ENCODE results near the gene PAPPA.

Gene PAPPA

DNA sequence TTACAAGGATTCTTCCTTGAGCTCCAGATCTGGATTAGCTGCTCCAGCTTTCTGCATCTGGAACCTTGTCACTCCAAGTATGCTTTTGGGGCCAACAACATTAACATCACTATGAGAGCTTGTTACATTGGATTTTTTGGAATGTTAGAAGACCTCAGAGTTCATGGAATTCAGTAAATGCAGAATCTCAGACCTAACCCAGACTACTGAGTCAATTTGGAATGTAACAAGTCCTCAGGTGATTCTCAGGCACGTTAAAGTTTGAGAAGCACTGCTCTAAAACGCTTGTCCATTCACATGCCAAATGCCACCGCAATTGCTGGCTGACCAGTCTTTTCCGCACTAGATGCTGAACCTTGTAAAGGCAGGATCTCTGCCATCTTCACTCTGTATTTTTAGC, 282.1 kb downstream of the PAPPA start:
- no peak for DNase-seq

GRCh38 chr9:116436121-116436520, 282.5 kb downstream of the PAPPA start:
- DNase-seq = no peak

DNA sequence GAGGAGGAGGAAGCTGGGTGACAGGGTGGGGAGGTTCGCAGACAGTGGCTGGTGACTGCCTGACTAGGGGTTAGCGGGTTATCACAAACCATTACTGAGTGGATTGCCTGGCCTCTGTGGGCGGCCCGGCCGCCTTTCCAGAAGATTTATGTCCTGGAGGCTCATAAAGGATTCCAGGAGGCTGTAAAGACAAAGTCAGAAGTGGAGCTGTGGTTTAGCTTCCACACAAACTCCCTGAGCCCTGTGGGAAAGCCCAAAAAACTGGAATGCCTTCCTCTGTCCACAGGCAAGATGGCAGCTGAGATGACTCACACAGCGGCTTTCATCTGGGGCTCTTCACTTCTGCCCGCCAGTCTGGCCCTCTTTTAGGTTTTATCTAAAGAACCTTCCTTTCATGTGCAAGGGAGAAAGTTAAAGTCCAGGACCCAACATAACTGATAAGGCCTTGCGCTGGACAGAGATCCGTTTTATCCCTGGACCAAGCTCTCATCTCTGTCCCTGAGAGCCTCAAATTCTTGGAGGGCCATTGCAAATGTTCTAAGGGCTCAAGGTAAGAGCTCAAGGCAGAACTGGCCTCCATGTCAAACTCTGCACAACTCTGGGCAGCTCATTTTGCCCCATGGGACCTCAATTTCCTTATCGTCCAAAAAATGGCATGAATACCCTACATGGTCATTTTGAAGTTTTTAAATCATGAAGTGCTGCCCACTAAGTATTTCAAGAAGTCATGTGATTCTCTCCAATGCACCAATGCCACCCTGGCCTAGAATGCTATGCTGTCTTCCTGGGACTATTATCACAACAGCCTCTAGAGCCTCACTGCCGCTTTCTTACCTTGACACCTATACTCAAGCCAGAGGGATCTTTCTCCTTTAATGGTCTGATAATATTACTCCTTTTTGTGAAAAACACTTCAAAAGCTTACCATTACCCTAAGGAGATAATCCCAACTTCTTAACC, 284.1 kb downstream of the PAPPA start:
- DNase-seq = no peak

DNA sequence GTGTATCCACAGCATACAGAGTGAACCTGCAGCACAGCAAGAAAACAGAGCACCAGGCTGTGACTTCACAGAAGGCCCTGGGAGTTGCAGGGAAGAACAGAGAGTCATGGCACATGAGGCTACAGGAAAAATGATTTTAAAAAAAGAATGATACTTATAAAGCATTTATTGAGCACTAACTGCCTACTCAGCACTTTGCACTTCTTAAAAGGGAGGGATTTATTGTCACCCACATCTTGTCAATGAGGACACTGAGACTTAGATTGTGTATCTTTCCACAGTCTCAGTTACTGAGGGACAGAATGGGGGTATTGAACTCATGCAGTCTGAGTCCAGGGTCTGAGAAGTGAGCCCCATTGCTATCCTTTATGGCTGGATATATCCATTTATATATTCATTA, 288.9 kb downstream of the PAPPA start:
- no peak for DNase-seq

DNA sequence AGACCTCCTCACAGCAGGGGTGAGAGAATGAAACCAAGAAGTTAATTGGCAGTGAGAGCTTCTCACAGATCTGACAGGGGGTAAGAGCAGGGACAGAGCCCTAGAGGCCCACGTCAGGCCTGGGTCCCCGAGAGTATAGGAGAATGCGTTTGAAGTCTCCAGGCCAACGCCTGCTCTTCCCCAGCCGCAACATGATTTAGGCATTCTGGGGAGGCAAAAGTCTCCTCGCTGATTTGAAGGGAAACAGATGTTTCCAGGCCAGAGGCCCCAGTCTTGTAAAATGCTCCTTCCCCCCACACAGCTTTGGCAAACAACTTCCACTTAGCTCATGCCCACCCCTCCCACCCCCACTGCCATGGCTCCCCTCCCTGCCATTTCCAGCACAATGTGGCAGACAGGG, 294.3 kb downstream of the PAPPA start:
- no peak for DNase-seq

GRCh38 chr9:116448431-116448830, 294.8 kb downstream of the PAPPA start:
- no peak for DNase-seq

DNA sequence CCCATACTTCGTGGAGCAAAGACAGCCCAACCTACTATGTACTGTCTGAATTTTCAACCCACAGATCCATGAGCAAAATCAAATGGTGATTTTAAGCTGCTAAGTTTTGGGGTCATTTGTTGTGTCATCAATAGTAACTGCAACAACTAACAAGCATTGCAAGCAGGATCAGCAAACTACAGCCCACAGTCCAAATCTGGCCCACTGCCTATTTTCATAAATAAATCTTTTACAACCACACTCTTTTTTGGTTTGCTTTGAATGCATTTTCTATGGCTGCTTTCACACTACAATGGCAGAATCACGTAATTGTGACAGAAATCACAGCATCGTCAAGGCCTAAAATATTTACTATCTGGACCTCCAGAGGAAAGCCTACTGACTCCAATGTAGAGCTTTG, 296.4 kb downstream of the PAPPA start:
- DNase-seq = no peak

GRCh38 chr9:116450378-116451139, 297.0 kb downstream of the PAPPA start:
- no peak for DNase-seq

DNA sequence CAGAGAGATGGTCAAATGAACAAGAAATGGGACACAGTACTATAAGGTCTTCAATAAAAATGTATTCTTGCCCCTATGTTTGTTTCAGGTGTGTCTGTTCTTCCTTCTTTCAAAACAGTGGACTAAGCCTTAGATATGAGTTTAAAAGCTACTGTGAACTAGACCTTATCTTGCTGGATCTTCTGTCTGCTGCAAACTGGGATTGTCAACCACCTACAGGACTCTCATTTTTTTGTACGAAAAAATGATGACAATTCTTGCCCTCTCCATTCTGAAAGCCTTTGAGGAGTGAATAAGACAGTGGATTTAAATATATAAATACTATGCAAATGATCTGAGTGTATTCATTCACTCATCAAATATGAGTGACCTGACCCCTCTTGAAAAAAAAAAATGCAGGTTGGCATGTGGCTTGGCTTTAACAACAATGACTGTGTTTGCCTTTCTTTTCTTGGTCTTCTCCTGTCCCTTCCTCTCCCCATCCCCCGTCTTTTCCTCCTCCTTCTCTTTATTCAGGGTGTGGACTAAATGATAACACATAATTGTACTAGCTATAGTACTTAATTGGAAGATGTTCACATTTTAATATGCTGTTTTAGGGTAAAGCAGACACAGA, 298.0 kb downstream of the PAPPA start:
- no peak for DNase-seq
